ENCODE measurements around the gene FIG4. TPM values are rescaled to one million over a fixed set of nuclear protein-coding genes. Genes with fewer than 3 reads are reported as not detected.

Gene FIG4
- total RNA-seq (2021) (10.9 and 16.5 TPM in 2 replicates), Bru-seq, nascent RNA (percentile 61 among the genes with signal in this experiment), BruChase-seq, experiment 1, labeled RNA remaining after a 2-hour chase (percentile 60 among the genes with signal in this experiment), BruChase-seq, experiment 2, labeled RNA remaining after a 6-hour chase (percentile 51 among the genes with signal in this experiment)
- long read RNA-seq, transcript FIG4-201 (23 exons, 3,011 nt), result major isoform, 43 of 66 reads
- long read RNA-seq, partial matches to known transcripts, result 7 of 66 reads
- long read RNA-seq, other reads (novel, unspliced or antisense), result 16 of 66 reads

DNA sequence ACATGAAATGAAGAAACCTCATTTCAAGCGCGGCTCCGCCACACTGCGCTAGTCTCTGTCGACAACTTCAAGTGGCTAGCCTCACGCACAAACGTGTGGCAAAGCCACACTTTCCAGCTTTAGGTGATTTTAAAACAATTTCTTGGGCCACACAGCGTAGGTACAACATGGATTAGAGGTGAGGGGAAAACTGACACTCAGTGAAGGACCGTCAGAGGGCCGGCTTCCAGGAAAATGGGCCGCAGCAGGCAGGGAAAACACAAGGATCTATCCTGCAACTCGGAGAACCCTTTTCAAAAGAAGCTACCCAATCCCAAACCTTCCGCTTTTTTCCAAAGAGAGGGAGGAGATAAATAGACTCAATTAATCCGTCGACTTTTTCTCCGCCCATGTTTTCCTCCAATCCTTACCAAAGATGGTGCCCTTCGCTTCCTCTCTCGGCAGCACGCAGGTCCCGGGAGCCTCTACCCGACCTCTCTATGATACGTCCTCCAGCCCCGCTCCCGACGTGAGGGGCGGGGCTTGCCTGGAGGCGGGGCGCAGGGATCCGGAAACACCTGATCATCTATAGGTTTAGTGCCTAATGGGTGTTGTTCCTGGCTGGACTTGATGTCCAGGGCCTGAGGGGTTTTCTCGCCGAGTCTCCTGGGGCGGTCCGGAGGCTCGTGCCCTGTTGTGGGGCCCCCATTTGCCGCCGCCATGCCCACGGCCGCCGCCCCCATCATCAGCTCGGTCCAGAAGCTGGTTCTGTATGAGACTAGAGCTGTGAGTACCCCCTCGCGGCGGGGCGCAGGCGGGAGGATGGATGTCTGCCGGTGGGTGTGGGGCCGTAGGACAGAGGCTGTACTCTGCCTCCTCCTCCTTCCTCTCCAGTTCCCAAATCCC is at the start of gene FIG4, which contains the start of gene AK9:
Gene FIG4, plus strand, starts transcription at position 560 of the 885 bp plus-strand sequence. Its CDS starts 140 bp downstream, at position 700.
Gene AK9, minus strand, starts transcription at position 466 of the 885 bp plus-strand sequence. CDS start 15,457 bp downstream, outside the sequence.
- no peaks in the 10 kb centered on the region for H3K36me3 ChIP-seq (ENCODE audit: insufficient read depth, low read length, poor library complexity, severe bottlenecking)
- peak within 1 kb of the TSS; percentile 82 for H3K27ac ChIP-seq (ENCODE audit: low read depth, low read length, poor library complexity, severe bottlenecking)
- intact Hi-C loops (cut with micrococcal nuclease; ENCODE audit: unreplicated experiment), result loop anchor here (2.0 kb wide), 1 partner anchor 164 kb away; no protein-coding TSS in a partner anchor
- TF ChIP-seq, protein P1, sequence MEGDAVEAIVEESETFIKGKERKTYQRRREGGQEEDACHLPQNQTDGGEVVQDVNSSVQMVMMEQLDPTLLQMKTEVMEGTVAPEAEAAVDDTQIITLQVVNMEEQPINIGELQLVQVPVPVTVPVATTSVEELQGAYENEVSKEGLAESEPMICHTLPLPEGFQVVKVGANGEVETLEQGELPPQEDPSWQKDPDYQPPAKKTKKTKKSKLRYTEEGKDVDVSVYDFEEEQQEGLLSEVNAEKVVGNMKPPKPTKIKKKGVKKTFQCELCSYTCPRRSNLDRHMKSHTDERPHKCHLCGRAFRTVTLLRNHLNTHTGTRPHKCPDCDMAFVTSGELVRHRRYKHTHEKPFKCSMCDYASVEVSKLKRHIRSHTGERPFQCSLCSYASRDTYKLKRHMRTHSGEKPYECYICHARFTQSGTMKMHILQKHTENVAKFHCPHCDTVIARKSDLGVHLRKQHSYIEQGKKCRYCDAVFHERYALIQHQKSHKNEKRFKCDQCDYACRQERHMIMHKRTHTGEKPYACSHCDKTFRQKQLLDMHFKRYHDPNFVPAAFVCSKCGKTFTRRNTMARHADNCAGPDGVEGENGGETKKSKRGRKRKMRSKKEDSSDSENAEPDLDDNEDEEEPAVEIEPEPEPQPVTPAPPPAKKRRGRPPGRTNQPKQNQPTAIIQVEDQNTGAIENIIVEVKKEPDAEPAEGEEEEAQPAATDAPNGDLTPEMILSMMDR (conservative IDR thresholded peaks at IDR 0.05; ENCODE audit: low read depth, low read length), result 0 out of 2 replicates have a peak, but pooled peaks have one; percentile 23
- TF ChIP-seq EZH2 (IDR thresholded peaks at IDR 0.05; ENCODE audit: borderline replicate concordance, low read depth, low read length, poor library complexity, severe bottlenecking), result no peak
- CTCF ChIA-PET, result interaction anchor here (0.5 to 1.6 kb wide), 4 partner anchors 14 to 348 kb away, joined by 3 to 14 read pairs (median 4); no protein-coding TSS in a partner anchor
- H3K9me3 ChIP-seq (ENCODE audit: low read depth, low read length, poor library complexity, severe bottlenecking), result no peaks in the 10 kb centered on the region
- BruUV-seq (replicated peaks), result TSS peak; percentile 83
- peak within 1 kb of the TSS; percentile 77 for H3K4me3 ChIP-seq (ENCODE audit: low read depth, low read length, poor library complexity, severe bottlenecking)
- H3K27me3 ChIP-seq (replicated peaks; ENCODE audit: insufficient read depth, low read depth, low read length, poor library complexity), result no peaks in the 10 kb centered on the region
- DNase-seq (ENCODE audit: low spot score), result peak; percentile 96
- POLR2A ChIA-PET (ENCODE audit: low non-redundant PET), result no interaction called here
- H3K4me1 ChIP-seq (ENCODE audit: insufficient read depth, low read length, poor library complexity, severe bottlenecking), result peaks cover 12% of the 10 kb centered on the region

DNA sequence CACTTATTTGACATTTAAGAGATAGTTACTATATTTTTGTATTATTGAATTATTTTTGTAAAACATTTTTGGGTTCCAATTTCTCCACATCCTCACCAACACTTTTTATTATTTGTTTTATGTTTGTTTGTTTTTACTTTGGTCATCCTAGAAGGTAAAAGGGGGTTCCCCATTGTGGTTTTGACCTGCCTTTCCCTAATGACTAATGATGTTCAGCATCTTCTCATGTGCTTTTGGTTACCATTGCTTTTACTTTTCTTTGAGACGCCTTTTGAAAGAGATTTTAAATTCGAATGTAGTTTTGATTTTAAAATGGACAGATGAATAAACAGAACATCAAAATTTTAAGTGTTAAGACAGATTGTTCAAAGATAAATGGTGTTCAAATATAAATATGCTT is 47.0 kb upstream of the FIG4 start:
- H3K9me3 ChIP-seq (ENCODE audit: low read depth, low read length, poor library complexity, severe bottlenecking), result no peaks in the 10 kb centered on the region
- no peaks in the 10 kb centered on the region for H3K4me1 ChIP-seq (ENCODE audit: insufficient read depth, low read length, poor library complexity, severe bottlenecking)
- intact Hi-C loops (cut with micrococcal nuclease; ENCODE audit: unreplicated experiment), result no loop called here
- CTCF ChIA-PET, result no interaction called here
- TF ChIP-seq EZH2 (IDR thresholded peaks at IDR 0.05; ENCODE audit: borderline replicate concordance, low read depth, low read length, poor library complexity, severe bottlenecking), result no peak
- TF ChIP-seq, protein P1 (conservative IDR thresholded peaks at IDR 0.05; ENCODE audit: low read depth, low read length), result no peak
- no peaks in the 10 kb centered on the region for H3K36me3 ChIP-seq (ENCODE audit: insufficient read depth, low read length, poor library complexity, severe bottlenecking)
- no TSS peak for BruUV-seq (replicated peaks)
- no peak overlapping the region for H3K27ac ChIP-seq (ENCODE audit: low read depth, low read length, poor library complexity, severe bottlenecking)
- no peak overlapping the region for H3K4me3 ChIP-seq (ENCODE audit: low read depth, low read length, poor library complexity, severe bottlenecking)
- no peak for DNase-seq (ENCODE audit: low spot score)
- H3K27me3 ChIP-seq (replicated peaks; ENCODE audit: insufficient read depth, low read depth, low read length, poor library complexity), result no peaks in the 10 kb centered on the region
- POLR2A ChIA-PET (ENCODE audit: low non-redundant PET), result no interaction called here

DNA sequence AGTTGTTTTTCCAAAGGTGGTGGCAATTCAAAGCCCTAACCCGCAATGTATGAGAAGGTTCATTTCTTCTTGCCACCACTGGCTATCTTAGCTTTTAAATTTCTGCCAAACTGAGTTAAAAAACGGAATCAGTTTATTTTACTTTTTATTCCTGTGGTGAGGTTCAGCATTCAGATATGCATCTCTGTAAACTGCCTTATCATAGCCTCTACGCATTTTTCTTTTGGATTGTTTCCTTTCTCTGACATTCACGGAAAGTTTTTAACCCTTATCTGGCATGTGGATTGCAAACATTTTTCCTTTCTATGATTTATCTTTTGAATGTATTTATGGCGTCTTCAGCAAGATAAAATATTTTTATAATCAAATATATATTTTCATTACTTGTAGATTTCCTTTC is 37.8 kb upstream of the FIG4 start:
- POLR2A ChIA-PET (ENCODE audit: low non-redundant PET), result no interaction called here
- no peaks in the 10 kb centered on the region for H3K36me3 ChIP-seq (ENCODE audit: insufficient read depth, low read length, poor library complexity, severe bottlenecking)
- H3K4me1 ChIP-seq (ENCODE audit: insufficient read depth, low read length, poor library complexity, severe bottlenecking), result no peaks in the 10 kb centered on the region
- intact Hi-C loops (cut with micrococcal nuclease; ENCODE audit: unreplicated experiment), result no loop called here
- DNase-seq (ENCODE audit: low spot score), result no peak
- H3K9me3 ChIP-seq (ENCODE audit: low read depth, low read length, poor library complexity, severe bottlenecking), result no peaks in the 10 kb centered on the region
- H3K27ac ChIP-seq (ENCODE audit: low read depth, low read length, poor library complexity, severe bottlenecking), result no peak overlapping the region
- TF ChIP-seq, protein P1 (conservative IDR thresholded peaks at IDR 0.05; ENCODE audit: low read depth, low read length), result no peak
- no peak for TF ChIP-seq EZH2 (IDR thresholded peaks at IDR 0.05; ENCODE audit: borderline replicate concordance, low read depth, low read length, poor library complexity, severe bottlenecking)
- no peaks in the 10 kb centered on the region for H3K27me3 ChIP-seq (replicated peaks; ENCODE audit: insufficient read depth, low read depth, low read length, poor library complexity)
- CTCF ChIA-PET, result no interaction called here
- no peak overlapping the region for H3K4me3 ChIP-seq (ENCODE audit: low read depth, low read length, poor library complexity, severe bottlenecking)
- BruUV-seq (replicated peaks), result no TSS peak

All from A673 (cell line).